Peyer's patch (tissue), 4 donors: ENCODE data around the gene VAT1. TPM values are rescaled to one million over a fixed set of nuclear protein-coding genes. Genes with fewer than 3 reads are reported as not detected.

Experiments
- DNase-seq, 3 donors: peaks; one replicate each; pipeline ENCODE4 v3.0.0-alpha.2; 2017 to 2019
- H3K27ac ChIP-seq, 4 donors: fragments of 200-600 bp; sonication (generic); one replicate each; pipeline ENCODE4 v1.5.1; 2016 to 2019
- H3K27me3 ChIP-seq, 2 donors: fragments of 200-600 bp; sonication (generic); one replicate each; pipeline ENCODE4 v1.5.1; 2019
- H3K36me3 ChIP-seq, 3 donors: fragments of 200-600 bp; sonication (generic); one replicate each; pipeline ENCODE4 v1.5.1; 2016 to 2019
- H3K4me1 ChIP-seq, 4 donors: fragments of 200-600 bp; sonication (generic); one replicate each; pipeline ENCODE4 v1.5.1; 2016 to 2019
- H3K4me3 ChIP-seq, 4 donors: fragments of 200-600 bp; sonication (generic); 1 replicate in 3 of 4; 2 replicates in 1 of 4; pipeline ENCODE4 v1.5.1; 2016 to 2019; ENCODE audit warnings: mild to moderate bottlenecking in 1 of 4
- H3K9me3 ChIP-seq, 4 donors: fragments of 200-600 bp; sonication (generic); one replicate each; pipeline ENCODE4 v1.5.1; 2016 to 2019; ENCODE audit warnings: mild to moderate bottlenecking in 1 of 4
- CTCF ChIP-seq, 6 experiments: fragments of 450-650 bp in 4 of 6; fragments of 200-600 bp in 2 of 6; sonication (generic) in 1 of 6; IDR thresholded peaks; one replicate each; pipeline ENCODE4 v1.5.1; 2017 to 2019; ENCODE audit warnings: antibody characterized with exemption in 6 of 6, mild to moderate bottlenecking in 3 of 6, moderate library complexity in 1 of 6
- POLR2A ChIP-seq, 2 donors: fragments of 450-650 bp; IDR thresholded peaks; one replicate each; pipeline ENCODE4 v1.5.1; 2017; ENCODE audit warnings: antibody characterized with exemption in 2 of 2, mild to moderate bottlenecking in 2 of 2, moderate library complexity in 2 of 2
- total RNA-seq, 4 donors: library from RNA; depleted of rRNA; stranded (reverse); fragments of >200 nt; gene quantifications; one replicate each; pipeline ENCODE4 v1.1.0, GENCODE V29; 2016

The VAT1 gene
- total RNA-seq, 4 donors from 2014 or later, result 52.8 to 97.8 (median 71.5) TPM

- Histone ChIP-seq H3K9me3 (no peaks in the 10 kb centered on the region), H3K4me1 (no peaks in the 10 kb centered on the region), H3K4me3 (no peak overlapping the region), H3K27ac (no peak overlapping the region), H3K27me3 (no peaks in the 10 kb centered on the region), H3K36me3 (no peaks in the 10 kb centered on the region)
- DNase-seq, result no peak
- TF ChIP-seq CTCF (IDR thresholded peaks at IDR 0.05), result no peak
- TF ChIP-seq POLR2A (IDR thresholded peaks at IDR 0.05), result no peak
Measured at GRCh38 chr17:43031666-43032065, 9.5 kb upstream of the VAT1 start.

DNA sequence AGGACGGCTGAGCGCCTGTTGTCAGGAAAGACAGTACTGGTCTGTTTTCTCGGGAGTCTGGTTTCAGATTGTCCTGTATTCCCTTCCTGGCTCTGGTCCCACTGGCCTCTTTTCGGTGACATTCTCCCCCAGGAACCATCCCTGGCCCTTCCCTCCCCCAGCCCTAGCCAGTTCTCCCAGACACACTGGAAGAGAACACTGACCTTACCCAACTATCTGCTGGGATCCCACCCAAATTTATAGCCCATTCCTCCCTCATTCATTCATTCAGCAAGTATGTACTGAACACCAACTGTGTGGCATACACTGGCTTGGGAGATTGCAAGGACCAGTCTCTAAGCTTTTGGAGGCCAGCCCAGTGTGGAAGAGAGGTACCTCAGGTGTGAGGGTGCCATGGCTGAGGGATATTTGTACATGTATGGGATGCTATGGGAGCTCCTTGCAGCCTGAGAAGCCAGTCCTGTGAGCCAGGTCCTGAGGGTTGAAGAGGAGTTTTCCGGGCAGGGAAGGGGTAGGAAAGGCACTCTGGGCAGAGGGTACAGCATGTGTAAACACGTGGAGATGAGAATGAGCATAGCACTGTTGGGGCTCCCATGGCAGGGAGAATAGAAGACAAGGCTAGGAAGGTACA lies 8.1 kb upstream of the VAT1 start:
- no peak overlapping the region for H3K27ac ChIP-seq
- no peak for TF ChIP-seq CTCF (IDR thresholded peaks at IDR 0.05)
- no peak for TF ChIP-seq POLR2A (IDR thresholded peaks at IDR 0.05)
- DNase-seq, result no peak
- H3K4me3 ChIP-seq, result no peak overlapping the region
- H3K27me3 ChIP-seq, result no peaks in the 10 kb centered on the region
- no peaks in the 10 kb centered on the region for H3K36me3 ChIP-seq
- H3K9me3 ChIP-seq, result no peaks in the 10 kb centered on the region
- H3K4me1 ChIP-seq, result peaks cover 0 to 2% (median 0%) of the 10 kb centered on the region in 4 donors

- no peak overlapping the region for H3K4me3 ChIP-seq
- no peak for DNase-seq
- peaks cover 0 to 5% (median 1%) of the 10 kb centered on the region in 4 donors for H3K4me1 ChIP-seq
- H3K27ac ChIP-seq, result no peak overlapping the region
- TF ChIP-seq CTCF (IDR thresholded peaks at IDR 0.05) (no peak), POLR2A (IDR thresholded peaks at IDR 0.05) (no peak)
- H3K36me3 ChIP-seq, result no peaks in the 10 kb centered on the region
- no peaks in the 10 kb centered on the region for H3K27me3 ChIP-seq
- no peaks in the 10 kb centered on the region for H3K9me3 ChIP-seq
Measured at GRCh38 chr17:43028221-43028861, 6.2 kb upstream of the VAT1 start.

DNA sequence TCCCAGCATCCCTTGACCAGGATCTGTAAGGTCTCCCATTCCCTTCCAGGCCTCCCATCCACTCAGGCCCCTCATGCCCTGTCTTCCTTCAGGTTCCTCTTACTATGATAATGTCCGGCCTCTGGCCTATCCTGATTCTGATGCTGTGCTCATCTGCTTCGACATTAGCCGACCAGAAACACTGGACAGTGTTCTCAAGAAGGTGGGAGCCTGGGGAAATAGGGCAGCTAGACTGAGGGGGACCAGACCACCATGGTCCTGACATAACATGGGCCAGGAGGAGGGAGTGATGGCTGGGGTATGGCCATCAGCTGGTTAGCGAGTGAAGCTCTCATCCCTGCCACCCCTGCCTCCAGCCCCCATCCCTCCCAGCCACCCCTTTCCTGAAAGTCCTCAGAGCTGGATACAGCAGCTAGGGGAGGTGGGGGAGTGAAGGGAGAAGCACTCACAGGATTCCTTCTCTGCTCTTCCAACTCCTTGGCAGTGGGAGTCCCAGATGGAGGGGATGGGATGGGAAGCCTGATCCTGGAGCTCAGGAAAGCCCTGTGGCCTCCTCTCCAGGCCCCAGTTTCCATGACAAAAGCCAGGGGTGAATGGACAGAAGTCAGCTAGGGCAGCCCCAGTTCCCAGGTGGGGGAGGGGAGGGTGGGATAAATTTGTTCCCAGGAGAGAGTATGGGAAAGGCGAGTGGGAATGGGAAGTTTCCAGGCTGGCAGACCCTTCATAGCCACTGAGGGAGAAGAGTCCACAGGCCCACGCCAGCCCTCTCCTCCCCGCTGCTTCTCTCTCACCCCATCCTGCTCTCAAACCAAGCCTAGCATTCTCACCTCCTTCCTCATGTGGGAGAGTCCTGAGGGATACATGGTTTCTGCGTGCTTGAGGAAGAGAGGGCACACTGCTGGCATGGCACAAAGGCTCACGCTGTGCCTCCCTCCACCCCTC lies 5.2 kb upstream of the VAT1 start:
- no peaks in the 10 kb centered on the region for H3K36me3 ChIP-seq
- no peak overlapping the region for H3K27ac ChIP-seq
- peaks cover 0 to 11% (median 3%) of the 10 kb centered on the region in 4 donors for H3K4me1 ChIP-seq
- TF ChIP-seq POLR2A (IDR thresholded peaks at IDR 0.05) (no peak), CTCF (IDR thresholded peaks at IDR 0.05) (no peak)
- DNase-seq, result no peak
- no peak overlapping the region for H3K4me3 ChIP-seq
- H3K27me3 ChIP-seq, result no peaks in the 10 kb centered on the region
- no peaks in the 10 kb centered on the region for H3K9me3 ChIP-seq

DNA sequence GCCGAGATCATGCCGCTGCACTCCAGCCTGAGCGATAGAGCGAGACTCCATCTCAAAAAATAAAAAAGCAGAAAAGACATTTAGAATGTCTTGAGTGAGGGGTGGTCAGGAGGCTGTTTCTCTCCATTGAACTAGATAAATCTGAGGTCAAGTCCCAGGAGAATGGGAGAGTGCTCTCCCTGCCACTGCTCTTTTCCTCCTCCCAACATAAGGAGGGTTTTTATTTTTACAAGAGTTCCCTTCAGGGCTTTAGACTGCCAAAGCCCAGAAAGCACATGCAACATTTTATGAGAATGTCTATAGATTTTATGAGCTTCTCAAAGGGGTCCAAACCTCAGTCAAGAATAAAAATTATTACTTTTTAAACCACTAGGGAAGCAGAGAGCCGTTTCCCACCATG lies 4.4 kb upstream of the VAT1 start:
- peaks cover 0 to 11% (median 3%) of the 10 kb centered on the region in 4 donors for H3K4me1 ChIP-seq
- H3K9me3 ChIP-seq, result no peaks in the 10 kb centered on the region
- H3K27ac ChIP-seq, result no peak overlapping the region
- no peak for TF ChIP-seq POLR2A (IDR thresholded peaks at IDR 0.05)
- TF ChIP-seq CTCF (IDR thresholded peaks at IDR 0.05), result no peak
- no peaks in the 10 kb centered on the region for H3K36me3 ChIP-seq
- no peak for DNase-seq
- no peaks in the 10 kb centered on the region for H3K27me3 ChIP-seq
- H3K4me3 ChIP-seq, result no peak overlapping the region
